H9 (cell line): ENCODE results near the gene GSAP. TPM values are rescaled to one million over a fixed set of nuclear protein-coding genes. Genes with fewer than 3 reads are reported as not detected.

Experiments
- DNase-seq: peaks from one replicate; pipeline ENCODE4 v3.0.0-alpha.2; 2017
- H2AFZ ChIP-seq: one replicate; pipeline ENCODE4 v1.6.1; 2013; ENCODE audit warnings: mild to moderate bottlenecking, low read length, control low read depth, moderate library complexity
- H2AK5ac ChIP-seq: 2 replicates; pipeline ENCODE4 v1.6.1; 2013; ENCODE audit warnings: low read length, control low read depth, mixed read lengths; ENCODE audit not compliant: insufficient read length
- H2BK120ac ChIP-seq: one replicate; pipeline ENCODE4 v1.6.1; 2013; ENCODE audit warnings: low read depth, mild to moderate bottlenecking, low read length, control low read depth, inconsistent platforms; ENCODE audit not compliant: poor library complexity, severe bottlenecking
- H2BK12ac ChIP-seq: 2 replicates; pipeline ENCODE4 v1.6.1; 2013; ENCODE audit warnings: low read length, control low read depth, mixed read lengths, low read depth; ENCODE audit not compliant: insufficient read length
- H2BK15ac ChIP-seq: 2 replicates; pipeline ENCODE4 v1.6.1; 2013; ENCODE audit warnings: low read depth, low read length, control low read depth
- H2BK20ac ChIP-seq: one replicate; pipeline ENCODE4 v1.6.1; 2013; ENCODE audit warnings: low read depth, mild to moderate bottlenecking, low read length, control low read depth, inconsistent platforms; ENCODE audit not compliant: poor library complexity, severe bottlenecking
- H2BK5ac ChIP-seq: 2 replicates; pipeline ENCODE4 v1.6.1; 2013; ENCODE audit warnings: low read length, control low read depth, mixed read lengths; ENCODE audit not compliant: insufficient read length
- H3K14ac ChIP-seq: 2 replicates; pipeline ENCODE4 v1.6.1; 2013; ENCODE audit warnings: low read length, control low read depth; ENCODE audit not compliant: insufficient read depth
- H3K18ac ChIP-seq: 2 replicates; pipeline ENCODE4 v1.6.1; 2013; ENCODE audit warnings: low read depth, mild to moderate bottlenecking, mixed read lengths, low read length, control low read depth; ENCODE audit not compliant: insufficient read length
- H3K23ac ChIP-seq: 2 replicates; pipeline ENCODE4 v1.6.1; 2013; ENCODE audit warnings: low read length, control low read depth, mixed read lengths, low read depth; ENCODE audit not compliant: insufficient read length
- H3K23me2 ChIP-seq: 2 replicates; pipeline ENCODE4 v1.6.1; 2013; ENCODE audit warnings: low read depth, mild to moderate bottlenecking, mixed read lengths, low read length, control low read depth; ENCODE audit not compliant: insufficient read length, poor library complexity, severe bottlenecking
- H3K27ac ChIP-seq: 2 replicates; pipeline ENCODE4 v1.5.1; 2013; ENCODE audit warnings: low read length, control low read depth, mixed read lengths, low read depth; ENCODE audit not compliant: insufficient read length
- H3K27me3 ChIP-seq: 2 replicates; pipeline ENCODE4 v1.6.1; 2013; ENCODE audit warnings: low read length, control low read depth, inconsistent platforms; ENCODE audit not compliant: insufficient read depth
- H3K4ac ChIP-seq: 2 replicates; pipeline ENCODE4 v1.6.1; 2013; ENCODE audit warnings: low read depth, mild to moderate bottlenecking, control low read depth, inconsistent platforms, low read length, moderate library complexity
- H3K4me1 ChIP-seq: 2 replicates; pipeline ENCODE4 v1.6.1; 2013; ENCODE audit warnings: low read length, control low read depth, inconsistent platforms; ENCODE audit not compliant: insufficient read depth
- H3K4me2 ChIP-seq: 2 replicates; pipeline ENCODE4 v1.6.1; 2013; ENCODE audit warnings: low read length, control low read depth, mixed read lengths; ENCODE audit not compliant: insufficient read length, insufficient read depth
- H3K56ac ChIP-seq: 2 replicates; pipeline ENCODE4 v1.6.1; 2013; ENCODE audit warnings: low read depth, mild to moderate bottlenecking, mixed read lengths, low read length, control low read depth; ENCODE audit not compliant: insufficient read length
- H3K79me1 ChIP-seq: 2 replicates; pipeline ENCODE4 v1.6.1; 2013; ENCODE audit warnings: low read depth, mild to moderate bottlenecking, moderate library complexity, low read length, control low read depth, inconsistent platforms; ENCODE audit not compliant: insufficient read depth, poor library complexity, severe bottlenecking
- H3K79me2 ChIP-seq: 2 replicates; pipeline ENCODE4 v1.6.1; 2013; ENCODE audit warnings: low read length, control low read depth, inconsistent platforms; ENCODE audit not compliant: insufficient read depth
- H3K9ac ChIP-seq: 2 replicates; pipeline ENCODE4 v1.6.1; 2013; ENCODE audit warnings: low read length, control low read depth, mixed read lengths; ENCODE audit not compliant: insufficient read length; ENCODE audit errors: extremely low read depth
- H3K9me3 ChIP-seq: one replicate; pipeline ENCODE4 v1.6.1; 2013; ENCODE audit warnings: low read depth, low read length, inconsistent platforms; ENCODE audit not compliant: control insufficient read depth
- H3T11ph ChIP-seq: one replicate; pipeline ENCODE4 v1.6.1; 2013; ENCODE audit warnings: mild to moderate bottlenecking, low read length, control low read depth, inconsistent platforms
- H4K20me1 ChIP-seq: one replicate; pipeline ENCODE4 v1.6.1; 2013; ENCODE audit not compliant: control insufficient read depth, insufficient read length, insufficient read depth
- H4K5ac ChIP-seq: 2 replicates; pipeline ENCODE4 v1.6.1; 2013; ENCODE audit warnings: low read depth, mild to moderate bottlenecking, mixed read lengths, low read length, control low read depth; ENCODE audit not compliant: insufficient read length
- H4K8ac ChIP-seq: replicated peaks from 2 replicates; pipeline ENCODE4 v1.6.1; 2013; ENCODE audit warnings: low read length, control low read depth, mixed read lengths, low read depth; ENCODE audit not compliant: insufficient read length
- H4K91ac ChIP-seq: 2 replicates; pipeline ENCODE4 v1.6.1; 2013; ENCODE audit warnings: low read depth, mild to moderate bottlenecking, moderate library complexity, mixed read lengths, low read length, control low read depth; ENCODE audit not compliant: insufficient read length
- H3K27ac Mint-ChIP-seq, 3 experiments: 2 replicates in 2 of 3; 3 replicates in 1 of 3; pipeline ENCODE4 v1.8.0; 2020 to 2021; ENCODE audit warnings: mixed read lengths in 3 of 3, mild to moderate bottlenecking in 1 of 3, moderate library complexity in 1 of 3
- H3K27me3 Mint-ChIP-seq: 2 replicates; pipeline ENCODE4 v1.8.0; 2021; ENCODE audit warnings: low read depth, mild to moderate bottlenecking, moderate library complexity, mixed read lengths
- H3K36me3 Mint-ChIP-seq, 3 experiments: 2 replicates in 2 of 3; 3 replicates in 1 of 3; pipeline ENCODE4 v1.8.0; 2020 to 2021; ENCODE audit warnings: low read depth in 3 of 3, mixed read lengths in 3 of 3; ENCODE audit not compliant: insufficient read depth in 1 of 3
- H3K4me1 Mint-ChIP-seq, 2 experiments: 2 replicates each; pipeline ENCODE4 v1.8.0; 2020; ENCODE audit warnings: mixed read lengths in 2 of 2
- H3K4me3 Mint-ChIP-seq, 2 experiments: 2 replicates in 1 of 2; 3 replicates in 1 of 2; pipeline ENCODE4 v1.8.0; 2020 to 2021; ENCODE audit warnings: mild to moderate bottlenecking in 2 of 2, mixed read lengths in 2 of 2, moderate library complexity in 1 of 2
- H3K9me3 Mint-ChIP-seq, 2 experiments: 2 replicates in 1 of 2; 3 replicates in 1 of 2; pipeline ENCODE4 v1.8.0; 2020; ENCODE audit warnings: mild to moderate bottlenecking in 2 of 2, mixed read lengths in 2 of 2, moderate library complexity in 1 of 2
- CTCF ChIP-seq: fragments of 200-600 bp; sonication (generic); conservative IDR thresholded peaks from 3 replicates; pipeline ENCODE4 v1.8.0; 2021; ENCODE audit warnings: antibody characterized with exemption, mild to moderate bottlenecking
- WGBS: extraction: QIAGEN DNeasy Blood & Tissue Kit; methylation state at CpG from one replicate; pipeline ENCODE4 v1.1.7; 2013; ENCODE audit warnings: missing lambda C conversion rate, low lambda C conversion rate, mixed read lengths; ENCODE audit not compliant: insufficient read length; ENCODE audit errors: extremely low coverage; 5-methylcytosine and 5-hydroxymethylcytosine counted together
- total RNA-seq: library from RNA; stranded (reverse); gene quantifications from 2 replicates; pipeline ENCODE4 v1.2.1, GENCODE V29; 2021

GSAP gene
- total RNA-seq, 1 experiment from 2014 or later = 1.9 TPM

- Histone ChIP-seq H3T11ph (no peak overlapping the region), H3K27ac (no peak overlapping the region), H4K8ac (no peak overlapping the region), H3K18ac (no peak overlapping the region), H2AFZ (no peak overlapping the region), H2AK5ac (no peak overlapping the region), H3K23me2 (no peaks in the 10 kb centered on the region), H2BK15ac (no peak overlapping the region), H3K4me2 (no peak overlapping the region), H4K20me1 (no peaks in the 10 kb centered on the region), H3K14ac (no peak overlapping the region), H3K9me3 (no peaks in the 10 kb centered on the region), H2BK20ac (no peak overlapping the region), H3K23ac (no peak overlapping the region), H2BK120ac (no peak overlapping the region), H4K91ac (no peak overlapping the region), H3K56ac (no peak overlapping the region), H2BK5ac (no peak overlapping the region), H4K5ac (no peak overlapping the region), H3K79me2 (no peaks in the 10 kb centered on the region), H3K79me1 (no peaks in the 10 kb centered on the region), H3K9ac (no peak overlapping the region), H3K27me3 (peaks cover 2% of the 10 kb centered on the region; the same call in 1 of the 2 replicates), H3K4me1 (no peaks in the 10 kb centered on the region), H2BK12ac (no peak overlapping the region), H3K4ac (no peak overlapping the region)
- WGBS = no CpG with 5 or more reads among the region's 5 CpGs
- Mint-ChIP-seq H3K27me3 (peaks cover 2% of the 10 kb centered on the region; the same call in 1 of the 2 replicates), H3K36me3 (no peaks in the 10 kb centered on the region), H3K4me1 (no peaks in the 10 kb centered on the region), H3K27ac (no peak overlapping the region), H3K9me3 (no peaks in the 10 kb centered on the region), H3K4me3 (no peak overlapping the region)
- DNase-seq = no peak
- TF ChIP-seq CTCF = no peak
Observed at GRCh38 chr7:77271766-77272165, 144.4 kb downstream of the GSAP start.
